Frontal cortex (tissue), 4 donors: ENCODE measurements around the gene REN. TPM values are rescaled to one million over a fixed set of nuclear protein-coding genes. Genes with fewer than 3 reads are reported as not detected.

Source experiments
- DNase-seq, 2 donors: peaks; one replicate each; pipeline ENCODE4 v3.0.0; 2012; ENCODE audit warnings: low spot score in 2 of 2
- FAIRE-seq: peaks from 2 replicates; lab custom pipeline; 2012; peaks lifted over from hg19 to GRCh38; lab: Jason Lieb, UNC
- total RNA-seq: library from RNA; depleted of rRNA; stranded (reverse); fragments of >200 nt; gene quantifications from one replicate; pipeline ENCODE4 v1.2.3, GENCODE V29; 2014
- donor health status: control.
- donor health status: control.
- donor health status: control.

The REN gene
- total RNA-seq, 1 donor from 2014 or later: not detected

GRCh38 chr1:204192046-204192445, 25.9 kb upstream of the REN start:
- DNase-seq (no peak), FAIRE-seq (no peak)

GRCh38 chr1:204191456-204191855, 25.3 kb upstream of the REN start:
- FAIRE-seq (no peak), DNase-seq (peak; percentile 41 to 51)

GRCh38 chr1:204190212-204191211, 24.4 kb upstream of the REN start:
- FAIRE-seq (no peak), DNase-seq (peak in 1 of 2 donors; percentile 43)

- peak in 1 of 2 donors; percentile 55 for DNase-seq
- no peak for FAIRE-seq
These were observed 23.0 kb upstream of the REN start for GRCh38 chr1:204188959-204189639.

- DNase-seq: no peak
- no peak for FAIRE-seq
These were observed 20.5 kb upstream of the REN start for GRCh38 chr1:204186597-204186996.

- DNase-seq (no peak), FAIRE-seq (no peak)
These were observed 15.0 kb upstream of the REN start for GRCh38 chr1:204181116-204181515.

- DNase-seq (no peak), FAIRE-seq (no peak)
These were observed 14.0 kb upstream of the REN start for GRCh38 chr1:204180133-204180532.

- DNase-seq (no peak), FAIRE-seq (no peak)
These were observed 12.5 kb upstream of the REN start for GRCh38 chr1:204178487-204179281.

GRCh38 chr1:204177133-204177532, 11.0 kb upstream of the REN start:
- FAIRE-seq (no peak), DNase-seq (no peak)

GRCh38 chr1:204176049-204176448, 9.9 kb upstream of the REN start:
- no peak for DNase-seq
- no peak for FAIRE-seq

- no peak for FAIRE-seq
- DNase-seq: no peak
These were observed 8.8 kb upstream of the REN start for GRCh38 chr1:204174958-204175357.

GRCh38 chr1:204172404-204173029, 6.4 kb upstream of the REN start:
- DNase-seq (no peak), FAIRE-seq (no peak)

- FAIRE-seq (no peak), DNase-seq (no peak)
These were observed 5.6 kb upstream of the REN start for GRCh38 chr1:204171751-204172178.

GRCh38 chr1:204170494-204171155, 4.5 kb upstream of the REN start:
- DNase-seq (no peak), FAIRE-seq (no peak)

- DNase-seq: no peak
- no peak for FAIRE-seq
These were observed 3.7 kb upstream of the REN start for GRCh38 chr1:204169858-204170257.

GRCh38 chr1:204167730-204168129, 1.6 kb upstream of the REN start:
- no peak for DNase-seq
- FAIRE-seq: no peak

GRCh38 chr1:204162494-204163074, 3.6 kb downstream of the REN start:
- no peak for FAIRE-seq
- peak; percentile 58 to 81 for DNase-seq

GRCh38 chr1:204161609-204162493, 4.3 kb downstream of the REN start:
- no peak for DNase-seq
- no peak for FAIRE-seq
